DND-41 (cell line): ENCODE measurements around the gene SMAD5.

Experiments
- CTCF ChIP-seq: IDR thresholded peaks from 2 replicates; pipeline ENCODE4 v1.5.1; 2012; ENCODE audit warnings: borderline replicate concordance, low read length, moderate library complexity, mild to moderate bottlenecking; ENCODE audit not compliant: poor library complexity, severe bottlenecking; ENCODE audit errors: extremely low read depth
- EZH2 ChIP-seq: IDR thresholded peaks from 3 replicates; pipeline ENCODE4 v1.6.1; 2012; ENCODE audit warnings: borderline replicate concordance, low read depth, mild to moderate bottlenecking, moderate library complexity, low read length, inconsistent platforms; ENCODE audit not compliant: severe bottlenecking

GRCh38 chr5:136094913-136095641, 37.6 kb upstream of the SMAD5 start:
- TF ChIP-seq CTCF (no peak), EZH2 (no peak)
